NCI-H345 (cell line): ENCODE data around the gene SLC43A2.
"Not testable (repeated sequence)": the region's sequence is repeated elsewhere in the genome, so short reads cannot be mapped to it uniquely, and the experiment has no call there.

Experiments
- DNase-seq: peaks from one replicate; lab custom pipeline; 2025; lab: John Stamatoyannopoulos, UW

SLC43A2 gene

DNA sequence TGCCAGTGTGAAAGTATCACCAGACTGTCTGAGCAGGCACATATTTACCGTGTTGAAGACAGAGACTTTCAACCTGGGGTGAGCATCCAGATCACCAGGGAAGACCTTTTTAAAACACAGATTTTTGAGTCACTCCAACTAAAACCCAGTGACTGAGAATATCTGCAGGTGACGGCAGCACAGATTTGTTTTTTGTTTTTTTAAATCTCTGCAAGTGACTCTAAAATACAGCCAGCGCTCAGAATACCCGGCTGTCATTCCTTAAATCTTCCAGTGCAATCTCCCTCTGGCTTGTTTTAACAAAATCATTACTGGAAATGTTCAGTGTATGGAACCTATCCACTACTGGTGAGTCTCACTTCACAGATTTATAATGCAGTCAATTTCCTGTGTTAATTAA is 92.9 kb downstream of the SLC43A2 start:
- DNase-seq: no peak

DNA sequence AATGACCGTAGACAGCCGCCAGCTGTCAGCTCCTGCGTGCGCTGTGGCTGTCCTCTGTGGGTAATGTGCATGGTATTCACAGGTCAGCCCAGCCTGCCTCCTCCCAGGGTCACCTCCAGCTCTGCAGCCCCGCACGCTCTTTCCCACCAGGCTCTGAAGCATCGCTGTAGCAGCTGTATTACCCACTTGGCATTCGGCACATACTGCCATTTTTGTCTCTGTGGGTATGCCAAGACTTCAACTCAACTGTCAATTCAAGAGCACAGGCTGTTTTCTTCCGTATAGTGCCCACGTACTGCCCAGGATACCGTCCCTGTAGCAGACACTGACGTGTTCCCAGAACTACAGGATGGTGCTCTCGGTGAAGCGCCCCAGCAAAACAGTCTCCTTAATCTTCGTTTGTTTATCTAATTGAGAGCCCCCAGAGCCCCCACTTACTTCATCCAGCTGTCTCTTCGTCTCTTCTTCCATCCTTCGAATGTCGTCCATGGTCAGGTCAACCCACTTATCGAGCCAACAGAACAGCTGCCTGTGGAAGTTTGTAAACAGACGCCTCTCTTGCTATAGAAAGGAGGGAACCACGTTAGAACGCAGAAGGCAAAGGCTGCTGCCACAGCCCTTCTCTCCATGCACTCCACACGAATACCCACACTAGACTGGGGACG is 94.8 kb downstream of the SLC43A2 start:
- DNase-seq: no peak

DNA sequence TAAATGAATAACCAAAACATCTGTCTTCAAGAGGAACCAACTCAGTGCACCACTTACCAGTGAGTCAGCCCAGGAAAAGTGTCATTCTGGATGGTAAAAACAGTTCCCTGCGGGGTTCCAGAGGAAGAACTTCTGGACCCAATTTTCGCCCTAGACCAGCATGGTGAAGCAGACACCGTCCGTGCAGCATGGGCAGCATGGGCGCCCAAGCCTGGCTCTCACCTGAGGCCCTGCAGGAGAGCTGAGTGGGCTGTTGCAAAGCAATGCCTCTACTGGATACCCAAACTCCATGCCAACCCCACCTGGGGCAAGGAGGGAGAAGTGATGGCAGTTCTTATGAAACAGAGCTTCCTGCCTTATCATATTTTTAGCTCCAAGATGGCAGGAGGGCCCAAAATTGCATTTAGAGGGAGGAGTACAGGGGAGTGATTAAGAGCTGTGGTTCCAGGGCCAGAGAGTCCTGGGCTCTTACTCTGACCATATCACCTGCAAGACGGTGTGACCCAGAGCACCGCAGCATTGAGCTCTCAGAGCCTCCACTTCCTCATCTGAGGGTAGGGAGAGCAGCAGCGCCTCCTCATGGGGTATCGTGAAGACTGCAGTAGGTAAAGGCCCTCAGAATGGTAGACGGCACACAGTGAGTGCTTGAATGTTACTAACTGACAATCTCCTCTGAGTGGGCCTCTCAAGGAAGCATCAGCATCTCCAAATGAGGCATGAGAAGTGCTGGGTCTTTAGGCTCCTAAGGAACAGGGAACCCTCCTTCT is 95.6 kb downstream of the SLC43A2 start:
- DNase-seq: no peak

DNA sequence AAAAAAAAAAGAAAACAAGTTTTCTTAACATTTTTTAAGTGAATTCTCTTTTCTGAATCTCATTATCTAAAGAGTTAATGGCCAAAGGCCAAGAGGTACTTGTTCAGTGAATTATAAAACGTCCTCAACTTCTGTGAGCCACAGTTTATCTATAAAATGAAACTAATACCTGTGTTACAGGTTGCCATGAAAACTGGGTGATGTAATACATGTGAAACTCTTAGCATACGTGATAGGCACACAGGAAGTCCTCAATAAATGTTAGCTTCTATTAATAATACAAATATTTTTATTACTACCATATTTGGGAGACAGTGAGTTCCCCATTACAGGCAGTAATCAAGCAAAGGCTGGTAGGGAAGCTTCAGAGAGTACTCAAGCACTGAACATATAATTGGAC is 98.8 kb downstream of the SLC43A2 start:
- no peak for DNase-seq

DNA sequence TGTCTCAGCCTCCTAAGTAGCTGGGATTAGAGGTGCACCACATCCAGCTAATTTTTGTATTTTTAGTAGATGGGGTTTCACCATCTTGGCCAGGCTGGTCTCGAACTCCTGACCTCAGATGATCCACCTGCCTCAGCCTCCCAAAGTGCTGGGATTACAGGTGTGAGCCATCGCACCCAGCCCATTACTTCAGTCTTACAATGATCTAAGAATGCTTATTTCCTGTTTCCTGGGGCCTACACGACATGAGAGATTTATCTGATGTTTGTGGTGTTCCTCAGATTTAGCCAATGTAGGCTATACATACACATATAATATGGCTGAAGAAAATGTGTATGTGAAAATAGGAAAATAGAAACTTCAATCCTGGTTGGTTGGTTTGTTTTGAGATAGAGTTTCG is 101.8 kb downstream of the SLC43A2 start:
- not testable (repeated sequence) for DNase-seq

DNA sequence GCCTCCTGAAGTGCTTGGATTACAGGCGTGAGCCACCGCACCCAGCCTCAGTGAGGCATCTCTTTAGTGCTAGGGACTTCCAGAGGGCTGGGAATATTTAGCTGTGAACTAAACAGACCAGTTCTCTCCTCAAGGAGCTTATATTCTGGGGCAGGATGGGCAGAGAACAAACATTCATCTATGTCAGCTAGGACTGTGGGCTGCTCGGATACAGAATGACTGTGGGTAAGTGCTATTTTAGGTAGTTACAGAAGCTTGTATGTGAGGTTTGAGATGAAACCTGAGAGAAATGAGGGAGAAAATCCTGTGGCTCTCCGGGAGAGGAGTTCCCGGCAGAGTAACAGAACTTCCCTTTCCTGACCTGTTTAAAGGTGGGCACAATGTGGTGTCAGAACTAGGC is 106.0 kb downstream of the SLC43A2 start:
- no peak for DNase-seq

DNA sequence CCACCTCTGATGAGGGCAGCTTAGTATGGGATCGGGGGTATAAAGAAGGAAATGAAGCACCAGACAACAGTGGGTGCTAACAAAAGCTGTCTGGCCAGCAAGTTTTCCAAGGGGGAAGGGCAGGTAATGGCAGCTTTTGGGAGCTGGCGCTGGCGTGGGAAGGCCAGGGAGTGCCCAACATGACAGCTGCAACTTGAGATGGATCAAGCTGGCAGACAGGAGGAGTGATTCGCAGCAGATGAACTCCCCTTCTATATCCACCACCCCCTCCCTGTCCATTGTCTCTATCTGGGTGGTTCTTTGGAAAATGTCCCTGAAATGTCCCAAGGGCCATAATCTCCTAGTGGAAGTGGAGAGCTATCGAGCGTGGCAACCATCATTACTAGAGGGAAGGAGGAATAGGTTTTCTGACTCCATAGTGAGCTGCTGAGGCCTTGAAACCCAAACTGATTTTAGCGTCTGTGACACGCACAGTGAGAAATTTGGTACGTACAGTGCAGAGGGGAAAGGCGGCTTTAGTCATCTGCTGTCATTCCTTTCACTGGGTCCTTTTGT is 107.5 kb downstream of the SLC43A2 start:
- no peak for DNase-seq

DNA sequence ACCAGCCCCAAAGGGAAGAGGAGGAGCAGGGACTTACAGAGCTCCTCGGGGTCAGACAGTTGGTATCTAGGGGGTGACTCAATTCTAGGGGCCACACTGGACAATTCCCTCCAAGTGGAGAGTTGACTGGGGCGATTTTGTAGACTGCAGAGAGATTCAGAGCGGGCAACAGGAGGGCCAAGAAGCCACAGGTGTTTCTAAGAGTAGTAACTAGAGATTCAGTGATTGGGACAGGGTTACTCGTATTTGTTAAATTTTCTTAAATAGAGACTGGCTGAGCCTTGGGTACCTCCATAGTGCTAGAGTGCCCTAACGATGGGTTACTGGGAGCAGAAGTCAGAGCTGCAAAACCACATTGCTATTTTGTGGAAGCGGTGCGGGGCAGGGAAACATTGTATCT is 109.0 kb downstream of the SLC43A2 start:
- no peak for DNase-seq
